WTC11 (cell line): ENCODE data around the gene NDUFS6.

Experiments
- FOXP4 ChIP-seq: sonication (generic); formaldehyde crosslinking; IDR thresholded peaks from 2 replicates; pipeline ENCODE4 v1.8.0; 2022; ENCODE audit warnings: mild to moderate bottlenecking, missing genetic modification reagents
- MAX ChIP-seq: sonication (generic); formaldehyde crosslinking; IDR thresholded peaks from 2 replicates; pipeline ENCODE4 v1.8.0; 2022; ENCODE audit warnings: mild to moderate bottlenecking, missing genetic modification reagents
- NR1H2 ChIP-seq: sonication (generic); formaldehyde crosslinking; IDR thresholded peaks from 2 replicates; pipeline ENCODE4 v1.9.0; 2021; ENCODE audit warnings: mild to moderate bottlenecking, moderate library complexity, missing genetic modification reagents
- SMAD3 ChIP-seq: sonication (generic); formaldehyde crosslinking; IDR thresholded peaks from 2 replicates; pipeline ENCODE4 v1.8.0; 2022; ENCODE audit warnings: missing genetic modification reagents, mild to moderate bottlenecking, borderline replicate concordance

GRCh38 chr5:1835431-1835830 lies 34.2 kb downstream of the NDUFS6 start:
- no peak for TF ChIP-seq SMAD3
- no peak for TF ChIP-seq MAX (CRISPR knock-in tag)
- no peak for TF ChIP-seq FOXP4
- no peak for TF ChIP-seq NR1H2 (CRISPR knock-in tag)
